Tibial nerve (tissue), 4 donors: ENCODE measurements around the gene FGD3. TPM values are rescaled to one million over a fixed set of nuclear protein-coding genes. Genes with fewer than 3 reads are reported as not detected.
"Not testable (repeated sequence)": the region's sequence is repeated elsewhere in the genome, so short reads cannot be mapped to it uniquely, and the experiment has no call there.

ENCODE experiments used
- DNase-seq, 2 donors: peaks; one replicate each; pipeline ENCODE4 v3.0.0-alpha.2; 2019; ENCODE audit warnings: low spot score in 2 of 2
- H3K27ac ChIP-seq, 4 donors: fragments of 200-600 bp; sonication (generic) in 3 of 4; one replicate each; pipeline ENCODE4 v1.5.1; 2017 to 2019; ENCODE audit warnings: mild to moderate bottlenecking in 1 of 4
- H3K27me3 ChIP-seq, 2 donors: fragments of 200-600 bp; sonication (generic) in 1 of 2; one replicate each; pipeline versions ENCODE4 v1.5.1 to v1.6.0; 2017 to 2019
- H3K36me3 ChIP-seq, 3 donors: fragments of 200-600 bp; sonication (generic); one replicate each; pipeline ENCODE4 v1.5.1; 2018 to 2019
- H3K4me1 ChIP-seq, 4 donors: fragments of 200-600 bp; sonication (generic) in 3 of 4; one replicate each; pipeline ENCODE4 v1.5.1; 2017 to 2019
- H3K4me3 ChIP-seq, 4 donors: fragments of 200-600 bp; sonication (generic) in 3 of 4; one replicate each; pipeline ENCODE4 v1.5.1; 2017 to 2019; ENCODE audit warnings: mild to moderate bottlenecking in 1 of 4, moderate library complexity in 1 of 4
- H3K9me3 ChIP-seq, 4 donors: fragments of 200-600 bp; sonication (generic) in 3 of 4; one replicate each; pipeline ENCODE4 v1.5.1; 2017 to 2019
- EP300 ChIP-seq, 2 donors: sonication (generic); formaldehyde crosslinking; IDR thresholded peaks; one replicate each; pipeline ENCODE4 v1.6.1; 2017; ENCODE audit warnings: antibody characterized with exemption in 2 of 2, mild to moderate bottlenecking in 1 of 2
- POLR2A ChIP-seq, 2 donors: fragments of 450-650 bp; IDR thresholded peaks; one replicate each; pipeline ENCODE4 v1.6.1; 2017; ENCODE audit warnings: antibody characterized with exemption in 2 of 2, mild to moderate bottlenecking in 2 of 2, moderate library complexity in 2 of 2
- WGBS, 2 donors: methylation state at CpG; one replicate each; pipeline ENCODE4 v1.1.5; 2018; 5-methylcytosine and 5-hydroxymethylcytosine counted together
- total RNA-seq, 4 donors: library from RNA; depleted of rRNA; stranded (reverse); fragments of >200 nt; gene quantifications; one replicate each; pipeline ENCODE4 v1.1.0, GENCODE V29; 2016
- TF ChIP-seq, protein P1 (sequence below), 5 experiments: fragments of 200-600 bp in 3 of 5; fragments of 450-650 bp in 2 of 5; sonication (generic) in 3 of 5; IDR thresholded peaks; one replicate each; pipeline ENCODE4 v1.5.1; 2016 to 2019; ENCODE audit warnings: antibody characterized with exemption in 5 of 5, mild to moderate bottlenecking in 3 of 5, moderate library complexity in 2 of 5

Gene FGD3
- total RNA-seq, 4 donors from 2014 or later: 6.7 to 13.8 (median 7.3) TPM

DNA sequence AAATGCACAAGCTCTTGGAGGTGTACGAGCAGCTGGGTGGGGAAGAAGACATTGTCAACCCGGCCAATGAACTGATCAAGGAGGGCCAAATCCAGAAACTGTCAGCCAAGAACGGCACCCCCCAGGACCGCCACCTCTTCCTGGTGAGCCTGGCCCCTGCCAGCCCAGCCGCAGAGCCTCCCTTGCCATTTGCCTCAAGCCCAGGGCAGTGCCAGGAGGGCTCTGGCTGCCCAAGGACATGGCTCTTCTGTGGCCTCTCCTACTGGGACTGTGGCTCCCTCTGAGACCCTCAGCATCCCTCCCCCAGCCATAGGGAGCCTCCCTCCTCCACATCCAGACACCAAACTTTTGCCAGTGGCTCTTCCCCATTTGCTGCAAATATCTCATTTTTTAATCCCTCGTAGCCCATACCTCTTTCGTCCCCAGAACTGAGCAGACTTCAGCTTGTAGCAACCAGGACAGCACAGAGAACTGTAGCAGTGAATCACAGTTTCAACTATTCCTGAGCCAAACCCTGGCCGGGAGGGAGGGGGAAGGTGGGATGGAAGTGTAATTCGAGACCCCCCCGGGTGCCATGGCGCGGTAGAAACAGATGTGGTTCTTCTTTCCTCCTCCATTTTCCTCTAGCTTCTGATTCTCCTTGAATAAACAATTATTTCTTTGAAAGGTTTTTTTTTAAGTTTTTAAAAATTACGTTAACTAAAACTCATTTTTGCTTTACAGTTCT lies 66.7 kb downstream of the FGD3 start:
- TF ChIP-seq EP300 (IDR thresholded peaks at IDR 0.05) (no peak), POLR2A (IDR thresholded peaks at IDR 0.05) (no peak)
- TF ChIP-seq, protein P1, sequence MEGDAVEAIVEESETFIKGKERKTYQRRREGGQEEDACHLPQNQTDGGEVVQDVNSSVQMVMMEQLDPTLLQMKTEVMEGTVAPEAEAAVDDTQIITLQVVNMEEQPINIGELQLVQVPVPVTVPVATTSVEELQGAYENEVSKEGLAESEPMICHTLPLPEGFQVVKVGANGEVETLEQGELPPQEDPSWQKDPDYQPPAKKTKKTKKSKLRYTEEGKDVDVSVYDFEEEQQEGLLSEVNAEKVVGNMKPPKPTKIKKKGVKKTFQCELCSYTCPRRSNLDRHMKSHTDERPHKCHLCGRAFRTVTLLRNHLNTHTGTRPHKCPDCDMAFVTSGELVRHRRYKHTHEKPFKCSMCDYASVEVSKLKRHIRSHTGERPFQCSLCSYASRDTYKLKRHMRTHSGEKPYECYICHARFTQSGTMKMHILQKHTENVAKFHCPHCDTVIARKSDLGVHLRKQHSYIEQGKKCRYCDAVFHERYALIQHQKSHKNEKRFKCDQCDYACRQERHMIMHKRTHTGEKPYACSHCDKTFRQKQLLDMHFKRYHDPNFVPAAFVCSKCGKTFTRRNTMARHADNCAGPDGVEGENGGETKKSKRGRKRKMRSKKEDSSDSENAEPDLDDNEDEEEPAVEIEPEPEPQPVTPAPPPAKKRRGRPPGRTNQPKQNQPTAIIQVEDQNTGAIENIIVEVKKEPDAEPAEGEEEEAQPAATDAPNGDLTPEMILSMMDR (IDR thresholded peaks at IDR 0.05): no peak
- no peaks in the 10 kb centered on the region for H3K4me1 ChIP-seq
- WGBS, 2 donors: 67 to 74% methylated on average over 12 to 13 of the region's 13 CpGs
- H3K36me3 ChIP-seq: no peaks in the 10 kb centered on the region
- no peak overlapping the region for H3K27ac ChIP-seq
- no peak for DNase-seq
- H3K9me3 ChIP-seq: no peaks in the 10 kb centered on the region
- H3K27me3 ChIP-seq: no peaks in the 10 kb centered on the region
- H3K4me3 ChIP-seq: no peak overlapping the region

DNA sequence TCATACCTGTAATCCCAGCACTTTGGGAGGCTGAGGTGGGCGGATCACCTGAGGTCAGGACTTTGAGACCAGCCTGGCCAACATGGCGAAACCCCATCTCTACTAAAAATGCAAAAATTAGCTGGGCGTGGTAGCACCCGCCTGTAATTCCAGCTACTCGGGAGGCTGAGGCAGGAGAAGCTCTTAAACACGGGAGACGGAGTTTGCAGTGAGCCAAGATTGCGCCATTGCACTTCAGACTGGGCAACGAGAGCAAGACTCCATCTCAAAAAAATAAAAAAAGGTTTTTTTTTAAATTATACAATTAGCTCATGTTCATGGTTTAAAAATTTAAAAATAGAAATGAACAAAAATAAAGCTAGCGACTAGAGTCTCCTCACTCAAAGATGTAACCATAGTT lies 67.9 kb downstream of the FGD3 start:
- H3K4me3 ChIP-seq, H3K9me3 ChIP-seq, DNase-seq, H3K36me3 ChIP-seq, H3K27ac ChIP-seq, H3K27me3 ChIP-seq, H3K4me1 ChIP-seq: not testable (repeated sequence)
- WGBS, 2 donors: 84 to 90% methylated on average over 10 of the region's 10 CpGs

DNA sequence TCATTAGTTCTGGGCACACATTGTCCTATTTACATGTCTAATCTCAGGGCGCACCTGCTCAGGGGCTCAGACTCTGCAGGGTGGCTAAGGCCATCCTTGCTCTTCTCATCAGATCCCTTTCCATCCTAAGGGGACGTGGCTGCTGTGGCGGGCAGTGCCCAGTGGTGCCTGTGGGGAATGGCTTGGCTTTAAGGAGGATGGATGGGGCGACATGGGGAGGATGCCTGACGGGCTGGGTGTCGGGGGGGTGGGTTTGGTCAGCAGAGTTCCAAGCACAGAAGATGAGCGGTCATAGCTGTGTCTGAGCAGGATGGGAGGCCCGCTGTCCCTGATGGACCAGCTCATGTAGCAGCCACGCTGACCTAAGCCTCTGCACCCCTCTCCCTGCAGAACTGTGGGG lies 70.3 kb downstream of the FGD3 start:
- Histone ChIP-seq H3K4me1 (no peaks in the 10 kb centered on the region), H3K27ac (no peak overlapping the region), H3K36me3 (peaks cover 0 to 5% (median 0%) of the 10 kb centered on the region in 3 donors), H3K27me3 (no peaks in the 10 kb centered on the region), H3K9me3 (no peaks in the 10 kb centered on the region), H3K4me3 (no peak overlapping the region)
- no peak for TF ChIP-seq POLR2A (IDR thresholded peaks at IDR 0.05)
- no peak for TF ChIP-seq EP300 (IDR thresholded peaks at IDR 0.05)
- TF ChIP-seq, protein P1 (IDR thresholded peaks at IDR 0.05): no peak
- WGBS, 2 donors: 90 to 91% methylated on average over 7 to 9 of the region's 9 CpGs
- DNase-seq: no peak

DNA sequence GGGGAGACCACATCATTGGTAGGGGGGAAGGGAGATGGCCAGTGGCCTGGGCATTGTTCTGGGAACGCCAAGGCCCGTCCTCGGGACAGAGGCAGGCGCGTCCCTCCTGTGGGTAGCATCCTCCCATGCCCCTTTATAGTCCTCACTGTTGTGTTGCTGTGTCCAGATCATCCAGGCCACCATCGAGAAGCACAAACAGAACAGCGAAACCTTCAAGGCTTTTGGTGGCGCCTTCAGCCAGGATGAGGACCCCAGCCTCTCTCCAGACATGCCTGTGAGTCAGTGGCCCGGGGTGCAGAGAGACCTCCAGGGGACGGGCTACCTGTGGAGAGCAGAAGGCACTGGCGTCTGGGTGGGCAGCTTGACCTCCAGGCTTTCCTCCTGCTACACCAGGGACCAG lies 72.8 kb downstream of the FGD3 start:
- H3K27ac ChIP-seq: no peak overlapping the region
- H3K36me3 ChIP-seq: peaks cover 0 to 5% (median 0%) of the 10 kb centered on the region in 3 donors
- no peaks in the 10 kb centered on the region for H3K4me1 ChIP-seq
- 89 to 94% methylated on average over 11 of the region's 11 CpGs for WGBS, 2 donors
- H3K9me3 ChIP-seq: no peaks in the 10 kb centered on the region
- no peak for TF ChIP-seq EP300 (IDR thresholded peaks at IDR 0.05)
- DNase-seq: no peak
- H3K27me3 ChIP-seq: no peaks in the 10 kb centered on the region
- no peak overlapping the region for H3K4me3 ChIP-seq

DNA sequence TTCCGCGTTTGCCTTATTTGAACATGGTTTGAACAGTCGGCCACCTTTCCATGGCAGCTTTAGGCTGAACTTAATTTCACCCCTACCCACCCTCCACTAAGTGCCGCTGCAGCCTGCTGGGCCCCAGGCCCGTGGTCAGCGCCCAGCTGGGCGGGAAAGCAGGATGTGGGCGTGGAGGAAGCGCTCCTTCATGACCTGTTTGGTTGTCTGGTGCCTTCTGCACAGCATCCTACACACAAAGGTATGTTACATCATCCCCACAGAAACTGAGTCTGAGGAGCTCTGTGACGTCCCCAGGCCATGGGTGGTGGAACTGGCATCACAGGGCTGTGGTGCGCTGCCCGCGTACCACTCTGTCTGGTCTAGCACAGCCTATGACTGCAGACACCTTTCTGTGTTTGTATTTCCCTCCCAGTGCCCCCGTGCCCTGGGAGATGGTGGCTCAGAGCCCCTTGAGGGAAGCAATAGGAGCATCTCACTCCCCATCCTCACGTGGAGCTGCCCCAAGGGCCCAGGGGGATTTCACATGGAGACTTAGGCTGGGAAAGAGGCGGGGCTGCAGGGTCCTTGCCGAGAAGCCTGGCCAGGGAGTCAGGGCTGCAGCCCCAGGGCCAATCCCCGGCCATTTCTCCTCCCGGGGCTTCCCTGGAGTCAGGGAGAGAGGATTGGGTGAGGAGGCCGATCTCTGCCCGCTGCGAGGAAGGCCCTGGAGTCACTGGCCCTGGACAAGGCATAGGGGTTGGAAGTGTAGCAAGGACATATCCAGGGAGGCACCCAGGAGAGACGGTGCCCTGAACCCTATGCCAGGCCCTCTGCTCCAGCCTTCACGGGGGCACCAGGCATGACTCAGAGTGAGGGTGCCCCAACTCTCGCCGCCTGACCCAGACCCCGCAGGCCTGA lies 73.7 kb downstream of the FGD3 start:
- no peak for DNase-seq
- Histone ChIP-seq H3K36me3 (peaks cover 0 to 5% (median 0%) of the 10 kb centered on the region in 3 donors), H3K9me3 (no peaks in the 10 kb centered on the region), H3K4me1 (no peaks in the 10 kb centered on the region), H3K4me3 (no peak overlapping the region), H3K27ac (no peak overlapping the region), H3K27me3 (no peaks in the 10 kb centered on the region)
- TF ChIP-seq EP300 (IDR thresholded peaks at IDR 0.05) (no peak), POLR2A (IDR thresholded peaks at IDR 0.05) (no peak)
- TF ChIP-seq, protein P1 (IDR thresholded peaks at IDR 0.05): no peak
- WGBS, 2 donors: 71 to 81% methylated on average over 27 of the region's 27 CpGs

DNA sequence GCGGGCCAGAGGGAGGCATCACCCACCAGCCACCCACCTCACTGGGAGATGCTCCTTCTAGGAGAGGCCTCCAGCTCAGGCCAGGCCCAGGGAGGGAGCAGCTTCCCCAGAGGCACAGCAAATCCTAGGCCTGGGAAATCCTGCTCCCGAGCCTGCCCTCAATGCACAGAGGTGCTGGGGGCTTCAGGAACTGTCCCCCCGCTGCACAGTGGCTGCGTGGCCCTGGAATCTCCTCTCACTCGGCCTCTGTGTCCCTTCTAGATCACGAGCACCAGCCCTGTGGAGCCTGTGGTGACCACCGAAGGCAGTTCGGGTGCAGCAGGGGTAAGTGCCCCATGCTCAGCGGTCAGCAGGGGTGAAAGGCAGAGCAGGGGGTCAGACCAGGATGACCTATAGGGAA lies 74.7 kb downstream of the FGD3 start:
- Histone ChIP-seq H3K9me3 (no peaks in the 10 kb centered on the region), H3K4me3 (no peak overlapping the region), H3K27me3 (no peaks in the 10 kb centered on the region), H3K36me3 (peaks cover 0 to 5% (median 0%) of the 10 kb centered on the region in 3 donors), H3K4me1 (no peaks in the 10 kb centered on the region), H3K27ac (no peak overlapping the region)
- no peak for DNase-seq
- TF ChIP-seq EP300 (IDR thresholded peaks at IDR 0.05) (no peak), POLR2A (IDR thresholded peaks at IDR 0.05) (no peak)
- TF ChIP-seq, protein P1 (IDR thresholded peaks at IDR 0.05): no peak
- 87 to 98% methylated on average over 6 to 7 of the region's 9 CpGs for WGBS, 2 donors
